MM.1S (cell line): Measurements from ENCODE around the gene ZBTB32.
"Not testable (repeated sequence)": the region's sequence is repeated elsewhere in the genome, so short reads cannot be mapped to it uniquely, and the experiment has no call there.

Experiments
- EZH2phosphoT487 ChIP-seq: fragments of 300-600 bp; sonication (generic); IDR thresholded peaks from 2 replicates; pipeline ENCODE4 v1.6.1; 2018; ENCODE audit warnings: antibody characterized with exemption, low read length
- TF ChIP-seq, protein P1 (sequence below): fragments of 300-600 bp; sonication (generic); IDR thresholded peaks from 2 replicates; pipeline ENCODE4 v1.5.1; 2016; ENCODE audit warnings: antibody characterized with exemption, low read length, mixed read lengths

DNA sequence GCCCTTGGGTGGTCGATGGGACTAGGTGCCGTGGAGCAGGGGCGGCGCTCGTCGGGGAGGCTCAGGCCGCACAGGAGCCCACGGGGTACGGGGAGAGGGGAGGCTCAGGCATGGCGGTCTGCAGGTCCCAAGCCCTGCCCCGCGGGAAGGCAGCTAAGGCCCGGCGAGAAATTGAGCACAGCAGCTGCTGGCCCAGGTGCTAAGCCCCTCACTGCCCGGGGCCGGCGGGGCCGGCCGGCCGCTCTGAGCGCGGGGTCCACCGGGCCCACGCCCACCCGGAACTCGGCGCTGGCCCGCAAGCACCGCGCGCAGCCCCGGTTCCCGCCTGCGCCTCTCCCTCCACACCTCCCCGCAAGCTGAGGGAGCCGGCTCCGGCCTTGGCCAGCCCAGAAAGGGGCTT lies 13.3 kb upstream of the ZBTB32 start:
- TF ChIP-seq, protein P1, sequence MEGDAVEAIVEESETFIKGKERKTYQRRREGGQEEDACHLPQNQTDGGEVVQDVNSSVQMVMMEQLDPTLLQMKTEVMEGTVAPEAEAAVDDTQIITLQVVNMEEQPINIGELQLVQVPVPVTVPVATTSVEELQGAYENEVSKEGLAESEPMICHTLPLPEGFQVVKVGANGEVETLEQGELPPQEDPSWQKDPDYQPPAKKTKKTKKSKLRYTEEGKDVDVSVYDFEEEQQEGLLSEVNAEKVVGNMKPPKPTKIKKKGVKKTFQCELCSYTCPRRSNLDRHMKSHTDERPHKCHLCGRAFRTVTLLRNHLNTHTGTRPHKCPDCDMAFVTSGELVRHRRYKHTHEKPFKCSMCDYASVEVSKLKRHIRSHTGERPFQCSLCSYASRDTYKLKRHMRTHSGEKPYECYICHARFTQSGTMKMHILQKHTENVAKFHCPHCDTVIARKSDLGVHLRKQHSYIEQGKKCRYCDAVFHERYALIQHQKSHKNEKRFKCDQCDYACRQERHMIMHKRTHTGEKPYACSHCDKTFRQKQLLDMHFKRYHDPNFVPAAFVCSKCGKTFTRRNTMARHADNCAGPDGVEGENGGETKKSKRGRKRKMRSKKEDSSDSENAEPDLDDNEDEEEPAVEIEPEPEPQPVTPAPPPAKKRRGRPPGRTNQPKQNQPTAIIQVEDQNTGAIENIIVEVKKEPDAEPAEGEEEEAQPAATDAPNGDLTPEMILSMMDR, result not testable (repeated sequence)
- not testable (repeated sequence) for TF ChIP-seq EZH2phosphoT487
